Skin epidermis (tissue), 12 donors: ENCODE results near the gene LHX2.
"Not testable (repeated sequence)": the region's sequence is repeated elsewhere in the genome, so short reads cannot be mapped to it uniquely, and the experiment has no call there.

Experiments
- H3K27ac ChIP-seq, 21 experiments: fragments of 200-600 bp; sonication (generic) in 11 of 21; one replicate each; pipeline ENCODE4 v1.5.0; 2020; ENCODE audit warnings: mild to moderate bottlenecking in 3 of 21, inconsistent platforms in 2 of 21, moderate library complexity in 2 of 21
- H3K4me3 ChIP-seq, 7 experiments: fragments of 200-600 bp; sonication (generic) in 2 of 7; one replicate each; pipeline ENCODE4 v1.5.0; 2020; ENCODE audit warnings: inconsistent platforms in 2 of 7, mild to moderate bottlenecking in 2 of 7, moderate library complexity in 1 of 7

LHX2 gene

GRCh38 chr9:124011460-124012301, at the start of gene LHX2:
Gene LHX2, plus strand, starts transcription at chr9:124011768. Its CDS starts 581 bp downstream, at chr9:124012349.
- H3K27ac ChIP-seq: peak within 1 kb of the TSS in 5 of 21 experiments; percentile 35 to 76 (median 47)
- H3K4me3 ChIP-seq: peak within 1 kb of the TSS; percentile 18 to 42 (median 36)

DNA sequence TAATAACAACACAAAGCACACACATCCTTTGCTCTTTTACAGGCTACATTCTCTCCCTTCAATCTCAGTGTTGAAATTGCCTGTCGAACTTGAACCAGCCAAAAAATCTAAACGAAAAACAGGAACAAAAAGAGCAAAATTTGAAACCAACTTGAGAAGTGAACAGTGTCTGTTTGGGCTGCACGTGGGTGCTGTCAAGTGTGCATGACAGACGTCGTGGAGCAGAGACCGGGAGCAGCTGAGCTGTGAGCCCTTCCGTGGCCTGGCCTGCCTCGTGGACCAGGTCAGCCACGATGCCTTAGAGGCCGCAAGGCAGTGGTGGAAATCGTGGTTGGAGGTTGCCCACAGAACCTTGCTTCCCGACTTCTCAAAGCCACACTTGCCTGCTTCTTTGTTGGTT, 46.8 kb upstream of the LHX2 start:
- H3K4me3 ChIP-seq: no peak overlapping the region
- no peak overlapping the region for H3K27ac ChIP-seq

DNA sequence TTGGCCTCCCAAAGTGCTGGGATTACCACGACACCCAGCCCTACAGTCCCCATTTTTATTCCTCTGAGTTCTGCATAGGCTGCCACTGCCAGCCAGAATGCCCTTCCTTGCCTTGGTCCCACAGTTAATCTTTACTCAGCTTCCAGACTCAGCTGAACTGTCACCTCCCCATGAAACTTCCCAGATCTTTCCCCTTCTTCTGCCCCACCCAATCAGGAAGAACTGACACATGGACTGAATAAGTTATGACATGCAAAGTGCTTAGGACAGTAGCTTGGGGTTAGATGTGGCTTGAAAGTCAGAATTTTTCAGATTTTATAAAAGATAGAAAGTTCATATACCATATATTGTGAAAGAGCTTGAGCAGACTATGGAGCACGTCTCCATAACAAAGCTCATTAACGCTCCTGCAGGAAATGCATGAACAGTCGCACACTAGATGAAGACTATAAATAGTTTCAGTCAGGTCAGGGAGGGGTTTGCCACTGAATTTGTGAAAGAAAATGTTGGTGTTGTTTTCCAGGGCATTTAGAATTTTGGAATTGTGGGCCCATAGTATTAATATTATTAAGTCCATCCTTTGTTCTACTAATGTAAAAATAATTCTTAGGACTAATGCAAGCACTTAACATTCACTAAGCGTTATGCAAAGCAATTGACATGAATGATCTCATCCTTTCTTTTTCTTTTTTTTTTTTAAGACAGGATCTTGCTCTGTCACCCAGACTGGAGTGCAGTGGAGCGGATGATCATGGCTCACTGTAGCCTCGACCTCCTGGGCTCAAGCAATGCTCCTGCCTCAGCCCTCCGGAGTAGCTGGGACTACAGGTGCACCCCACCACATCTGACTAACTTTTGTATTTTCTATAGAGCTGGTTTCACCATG, 45.5 kb upstream of the LHX2 start:
- Histone ChIP-seq H3K27ac (no peak overlapping the region), H3K4me3 (no peak overlapping the region)

GRCh38 chr9:123967323-123967722, 44.2 kb upstream of the LHX2 start:
- H3K4me3 ChIP-seq: no peak overlapping the region
- no peak overlapping the region for H3K27ac ChIP-seq

- no peak overlapping the region for H3K4me3 ChIP-seq
- H3K27ac ChIP-seq: no peak overlapping the region
Observed at GRCh38 chr9:123972618-123973017, 39.0 kb upstream of the LHX2 start.

GRCh38 chr9:123973590-123974223, 37.9 kb upstream of the LHX2 start:
- Histone ChIP-seq H3K4me3 (no peak overlapping the region), H3K27ac (no peak overlapping the region)

DNA sequence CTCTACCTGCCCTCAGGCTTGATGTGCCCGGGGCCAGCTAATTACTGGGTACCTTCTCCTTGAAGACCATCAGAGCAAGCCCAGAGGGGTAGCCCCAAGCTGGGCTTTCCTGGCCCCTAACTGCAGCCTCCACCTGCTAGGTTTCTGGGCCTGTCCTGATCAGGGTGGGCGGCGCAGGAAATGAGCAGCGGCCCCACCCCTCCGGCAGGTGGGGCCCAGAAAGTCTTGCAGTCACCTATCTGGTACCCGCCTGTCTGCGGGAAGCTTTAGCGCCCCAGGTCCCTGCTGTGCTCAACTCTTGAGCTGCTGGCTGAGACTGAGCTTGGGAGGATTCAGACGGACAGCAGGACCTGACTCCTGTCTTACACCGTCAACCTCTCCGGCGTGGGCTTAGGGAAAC, 37.1 kb upstream of the LHX2 start:
- Histone ChIP-seq H3K27ac (no peak overlapping the region), H3K4me3 (no peak overlapping the region)

GRCh38 chr9:123975871-123976270, 35.7 kb upstream of the LHX2 start:
- Histone ChIP-seq H3K4me3 (no peak overlapping the region), H3K27ac (no peak overlapping the region)

- not testable (repeated sequence) for H3K27ac ChIP-seq, H3K4me3 ChIP-seq
Observed at GRCh38 chr9:123976579-123976978, 35.0 kb upstream of the LHX2 start.

DNA sequence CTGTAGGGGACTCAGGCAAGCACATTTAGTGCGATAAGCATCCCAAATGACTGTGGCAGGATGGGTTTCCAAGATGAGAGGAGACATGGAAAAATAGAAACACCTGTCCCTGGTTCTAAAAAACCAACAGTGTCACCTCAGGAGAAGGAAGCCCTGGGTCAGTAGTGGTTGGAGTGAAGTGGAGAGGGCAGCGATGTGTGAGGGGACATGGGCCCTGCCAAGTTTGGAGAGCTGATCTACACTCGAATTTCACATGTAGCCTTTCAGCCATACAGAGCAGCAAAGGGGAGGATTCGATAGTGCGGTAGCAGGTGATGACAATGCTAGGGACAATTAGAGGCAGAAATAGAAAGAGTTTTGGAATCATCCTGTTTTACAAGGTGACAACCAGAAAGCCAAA, 32.6 kb upstream of the LHX2 start:
- H3K4me3 ChIP-seq: no peak overlapping the region
- H3K27ac ChIP-seq: no peak overlapping the region

DNA sequence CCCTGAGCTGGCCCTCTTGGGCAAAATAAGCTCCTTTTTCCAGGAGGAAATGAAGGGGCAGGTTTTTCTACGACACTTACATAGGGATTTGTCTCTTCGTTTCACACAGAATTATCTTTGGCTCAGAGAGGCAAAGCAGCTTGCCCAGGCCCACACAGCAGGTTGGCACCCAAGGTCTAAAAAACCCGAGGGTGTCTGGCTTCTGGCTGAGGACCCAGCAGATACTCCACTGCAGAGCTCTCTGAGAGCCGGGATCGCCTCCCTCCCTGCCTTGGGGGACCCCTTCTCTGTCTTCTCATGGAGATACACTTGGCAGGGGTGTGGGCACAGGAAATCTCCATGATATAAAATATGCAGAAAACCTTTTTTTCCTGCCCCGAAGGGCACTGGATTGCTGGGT, 29.0 kb upstream of the LHX2 start:
- no peak overlapping the region for H3K4me3 ChIP-seq
- no peak overlapping the region for H3K27ac ChIP-seq

- Histone ChIP-seq H3K27ac (no peak overlapping the region), H3K4me3 (no peak overlapping the region)
Observed at GRCh38 chr9:123983047-123983446, 28.5 kb upstream of the LHX2 start.

- Histone ChIP-seq H3K4me3 (no peak overlapping the region), H3K27ac (no peak overlapping the region)
Observed at GRCh38 chr9:123984802-123985201, 26.8 kb upstream of the LHX2 start.

DNA sequence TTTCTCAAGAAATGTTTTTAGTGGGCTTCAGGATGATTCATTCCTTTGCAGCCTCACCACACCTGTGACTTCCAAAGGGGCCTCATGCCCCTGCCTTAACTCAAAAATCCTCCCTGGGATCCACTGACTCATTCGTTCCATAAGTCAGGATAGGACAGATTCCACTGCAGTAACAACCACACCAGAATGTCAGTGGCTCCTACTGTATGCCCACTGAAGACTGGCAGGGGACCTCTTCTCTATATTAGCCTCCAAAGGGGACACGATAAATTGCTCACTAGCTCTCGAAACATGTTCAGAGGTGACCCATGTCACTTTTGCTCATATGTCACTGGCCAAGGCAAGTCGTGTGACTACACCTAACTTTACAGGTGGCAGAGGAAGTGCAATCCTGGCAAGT, 25.7 kb upstream of the LHX2 start:
- Histone ChIP-seq H3K27ac (no peak overlapping the region), H3K4me3 (no peak overlapping the region)

DNA sequence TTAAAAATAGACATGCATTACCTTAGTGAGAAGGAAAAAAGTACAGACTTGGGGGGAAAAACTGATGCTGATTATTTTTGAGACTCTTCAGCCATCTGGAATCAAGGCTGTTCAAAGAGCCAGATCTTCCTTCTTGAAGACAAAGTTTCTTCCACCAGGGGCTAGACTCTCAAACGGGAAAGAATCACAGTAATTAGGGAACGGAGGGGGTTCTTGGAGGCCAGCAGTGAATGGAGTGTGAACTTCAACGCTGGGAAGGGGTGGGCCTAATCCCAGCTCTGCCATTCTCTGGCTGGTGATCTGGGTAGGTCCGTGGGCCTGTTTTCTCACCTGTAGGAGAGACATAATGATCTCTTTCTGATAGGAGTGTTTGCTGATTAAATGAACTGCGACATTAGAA, 21.1 kb upstream of the LHX2 start:
- Histone ChIP-seq H3K27ac (no peak overlapping the region), H3K4me3 (no peak overlapping the region)

DNA sequence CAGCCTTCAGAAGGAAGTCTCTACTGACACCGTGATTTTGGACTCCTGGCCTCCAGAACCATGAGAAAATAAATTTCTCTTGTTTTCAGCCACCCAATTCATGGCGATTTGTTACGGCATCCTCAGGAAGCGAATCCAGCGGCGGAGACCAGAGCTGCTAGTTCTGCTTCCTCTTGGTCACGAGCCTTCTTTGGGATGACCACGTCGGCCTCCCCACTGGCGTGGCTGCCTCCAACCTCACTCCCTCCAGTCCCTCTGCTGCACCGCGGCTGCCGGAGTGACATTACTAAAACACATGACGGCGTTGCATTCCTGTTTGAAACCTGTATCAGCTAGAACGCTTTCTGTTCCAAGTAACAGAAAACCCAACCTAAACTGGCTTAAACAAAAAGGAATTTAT, 18.9 kb upstream of the LHX2 start:
- H3K4me3 ChIP-seq, H3K27ac ChIP-seq: not testable (repeated sequence)

- Histone ChIP-seq H3K4me3 (no peak overlapping the region), H3K27ac (no peak overlapping the region)
Observed at GRCh38 chr9:123996731-123997421, 14.7 kb upstream of the LHX2 start.

DNA sequence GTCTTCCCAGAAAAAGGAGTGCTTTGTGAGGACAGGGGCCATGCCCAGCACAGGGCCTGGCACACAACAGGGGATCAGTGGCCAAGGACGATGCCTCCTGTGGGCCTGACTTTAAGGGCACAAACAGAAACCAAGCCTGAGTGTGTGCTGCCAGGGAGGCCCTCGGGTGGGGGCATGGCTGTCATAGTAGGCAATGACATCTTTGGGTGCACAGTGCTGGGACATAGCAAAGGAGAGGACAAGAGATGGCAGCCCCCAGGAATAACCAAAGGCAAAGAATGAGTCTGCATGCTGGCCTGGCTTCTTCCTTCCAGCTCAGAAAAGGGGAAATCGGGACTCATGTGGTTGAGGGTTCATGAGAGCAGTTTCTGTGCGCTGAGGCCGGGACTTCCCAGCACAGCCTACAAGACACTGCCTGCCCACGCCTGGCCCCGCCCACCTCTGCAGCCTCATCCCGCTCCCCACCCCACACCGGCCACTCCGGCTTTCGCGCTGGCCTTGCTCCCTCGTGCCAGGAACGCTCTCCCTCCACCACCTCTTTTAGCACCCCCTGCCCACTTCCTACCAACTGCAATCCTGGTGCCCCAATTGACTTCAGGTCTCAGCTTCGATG, 13.8 kb upstream of the LHX2 start:
- Histone ChIP-seq H3K4me3 (no peak overlapping the region), H3K27ac (no peak overlapping the region)

GRCh38 chr9:123998278-123998925, 13.2 kb upstream of the LHX2 start:
- no peak overlapping the region for H3K4me3 ChIP-seq
- no peak overlapping the region for H3K27ac ChIP-seq
